Smooth muscle cell (in vitro differentiated cells): ENCODE results near the gene FGF18. TPM values are rescaled to one million over a fixed set of nuclear protein-coding genes. Genes with fewer than 3 reads are reported as not detected.
"Not testable (repeated sequence)": the region's sequence is repeated elsewhere in the genome, so short reads cannot be mapped to it uniquely, and the experiment has no call there.

Source experiments
- DNase-seq: peaks from one replicate; lab custom pipeline; 2025; ENCODE audit not compliant: unreplicated experiment; lab: John Stamatoyannopoulos, UW
- H2AFZ ChIP-seq: fragments of 200-600 bp; sonication (generic); 2 replicates; pipeline ENCODE4 v1.6.0; 2016; ENCODE audit warnings: antibody characterized with exemption, low read depth, mild to moderate bottlenecking
- H3F3A ChIP-seq: fragments of 200-600 bp; sonication (generic); 2 replicates; pipeline ENCODE4 v1.6.0; 2017; ENCODE audit warnings: antibody characterized with exemption, low read depth
- H3K27ac ChIP-seq: fragments of 200-600 bp; sonication (generic); 2 replicates; pipeline ENCODE4 v1.5.1; 2016; ENCODE audit warnings: low read depth, mild to moderate bottlenecking
- H3K27me3 ChIP-seq: fragments of 200-600 bp; sonication (generic); 2 replicates; pipeline ENCODE4 v1.6.1; 2016; ENCODE audit warnings: low read depth, mild to moderate bottlenecking
- H3K36me3 ChIP-seq: fragments of 200-600 bp; sonication (generic); 2 replicates; pipeline ENCODE4 v1.5.1; 2016; ENCODE audit warnings: low read depth
- H3K4me1 ChIP-seq: fragments of 200-600 bp; sonication (generic); 2 replicates; pipeline ENCODE4 v1.5.1; 2016; ENCODE audit warnings: low read depth
- H3K4me2 ChIP-seq: fragments of 200-600 bp; sonication (generic); 2 replicates; pipeline ENCODE4 v1.6.0; 2016; ENCODE audit warnings: mild to moderate bottlenecking
- H3K4me3 ChIP-seq: fragments of 200-600 bp; sonication (generic); 2 replicates; pipeline ENCODE4 v1.5.1; 2016; ENCODE audit warnings: mild to moderate bottlenecking
- H3K79me2 ChIP-seq: fragments of 200-600 bp; sonication (generic); 2 replicates; pipeline ENCODE4 v1.6.0; 2016; ENCODE audit warnings: low read depth, mild to moderate bottlenecking
- H3K9ac ChIP-seq: fragments of 200-600 bp; sonication (generic); 2 replicates; pipeline ENCODE4 v1.6.0; 2016; ENCODE audit warnings: low read depth
- H3K9me3 ChIP-seq: fragments of 200-600 bp; sonication (generic); replicated peaks from 2 replicates; pipeline ENCODE4 v1.5.1; 2016; ENCODE audit warnings: low read depth
- H4K20me1 ChIP-seq: fragments of 200-600 bp; sonication (generic); 2 replicates; pipeline ENCODE4 v1.6.0; 2016; ENCODE audit warnings: low read depth
- CTCF ChIP-seq: fragments of 200-600 bp; sonication (generic); IDR thresholded peaks from 2 replicates; pipeline ENCODE4 v1.5.1; 2017; ENCODE audit warnings: borderline replicate concordance, mild to moderate bottlenecking, antibody characterized with exemption; ENCODE audit not compliant: insufficient read depth, poor library complexity, severe bottlenecking
- WGBS: methylation state at CpG from one replicate; pipeline ENCODE4 v1.1.7; 2016; ENCODE audit warnings: low lambda C conversion rate; 5-methylcytosine and 5-hydroxymethylcytosine counted together
- polyA plus RNA-seq: library from polyadenylated mRNA; unstranded; fragments of >200 nt; fragmentation: Nextera tagmentation; extraction: Ambion mirVana; gene quantifications from 2 replicates; pipeline ENCODE4 v1.2.1, GENCODE V29; 2016
- total RNA-seq: library from RNA; depleted of rRNA; stranded (reverse); fragments of >200 nt; gene quantifications from 2 replicates; pipeline ENCODE4 v1.2.3, GENCODE V29; 2014

Gene FGF18
- total and polyA plus RNA-seq, 2 experiments from 2014 or later, result 0.21 TPM; not detected in 1

- H3K4me3 ChIP-seq, result no peak overlapping the region
- no peak for TF ChIP-seq CTCF
- peaks cover 53% of the 10 kb centered on the region for H3K36me3 ChIP-seq
- no peaks in the 10 kb centered on the region for H3K27me3 ChIP-seq
- H3K4me1 ChIP-seq, result peaks cover 4% of the 10 kb centered on the region
- H2AFZ ChIP-seq, result no peak overlapping the region
- peaks cover 32% of the 10 kb centered on the region for H3F3A ChIP-seq
- H3K9me3 ChIP-seq, result no peaks in the 10 kb centered on the region
- DNase-seq, result no peak
- no peak overlapping the region for H3K9ac ChIP-seq
- no peak overlapping the region for H3K4me2 ChIP-seq
- WGBS, result 97% methylated on average over 4 of the region's 4 CpGs
- peak overlapping the region; percentile 5 for H3K27ac ChIP-seq
- peaks cover 94% of the 10 kb centered on the region for H4K20me1 ChIP-seq
- H3K79me2 ChIP-seq, result peaks cover 93% of the 10 kb centered on the region
Measured at GRCh38 chr5:171397599-171397998, 21.8 kb upstream of the FGF18 start.

GRCh38 chr5:171398660-171399059, 20.8 kb upstream of the FGF18 start:
- peaks cover 85% of the 10 kb centered on the region for H4K20me1 ChIP-seq
- not testable (repeated sequence) for H3K4me2 ChIP-seq, H3K4me1 ChIP-seq, H3K4me3 ChIP-seq, H3K27ac ChIP-seq, DNase-seq, H3K27me3 ChIP-seq, H3K9me3 ChIP-seq, H3K9ac ChIP-seq, H2AFZ ChIP-seq
- peaks cover 42% of the 10 kb centered on the region for H3K36me3 ChIP-seq
- peaks cover 83% of the 10 kb centered on the region for H3K79me2 ChIP-seq
- WGBS, result 96% methylated on average over 9 of the region's 9 CpGs
- H3F3A ChIP-seq, result peaks cover 32% of the 10 kb centered on the region

- H3K9ac ChIP-seq, result no peak overlapping the region
- 99% methylated on average over 7 of the region's 7 CpGs for WGBS
- no peak overlapping the region for H2AFZ ChIP-seq
- no peak for TF ChIP-seq CTCF
- no peak overlapping the region for H3K4me3 ChIP-seq
- H3K36me3 ChIP-seq, result peaks cover 33% of the 10 kb centered on the region
- DNase-seq, result no peak
- H3K9me3 ChIP-seq, result no peaks in the 10 kb centered on the region
- H3K27me3 ChIP-seq, result no peaks in the 10 kb centered on the region
- H3K27ac ChIP-seq, result peak overlapping the region; percentile 4
- H3F3A ChIP-seq, result peaks cover 20% of the 10 kb centered on the region
- H3K4me2 ChIP-seq, result no peak overlapping the region
- H3K79me2 ChIP-seq, result peaks cover 72% of the 10 kb centered on the region
- peaks cover 76% of the 10 kb centered on the region for H4K20me1 ChIP-seq
- no peaks in the 10 kb centered on the region for H3K4me1 ChIP-seq
Measured at GRCh38 chr5:171400169-171400568, 19.3 kb upstream of the FGF18 start.

DNA sequence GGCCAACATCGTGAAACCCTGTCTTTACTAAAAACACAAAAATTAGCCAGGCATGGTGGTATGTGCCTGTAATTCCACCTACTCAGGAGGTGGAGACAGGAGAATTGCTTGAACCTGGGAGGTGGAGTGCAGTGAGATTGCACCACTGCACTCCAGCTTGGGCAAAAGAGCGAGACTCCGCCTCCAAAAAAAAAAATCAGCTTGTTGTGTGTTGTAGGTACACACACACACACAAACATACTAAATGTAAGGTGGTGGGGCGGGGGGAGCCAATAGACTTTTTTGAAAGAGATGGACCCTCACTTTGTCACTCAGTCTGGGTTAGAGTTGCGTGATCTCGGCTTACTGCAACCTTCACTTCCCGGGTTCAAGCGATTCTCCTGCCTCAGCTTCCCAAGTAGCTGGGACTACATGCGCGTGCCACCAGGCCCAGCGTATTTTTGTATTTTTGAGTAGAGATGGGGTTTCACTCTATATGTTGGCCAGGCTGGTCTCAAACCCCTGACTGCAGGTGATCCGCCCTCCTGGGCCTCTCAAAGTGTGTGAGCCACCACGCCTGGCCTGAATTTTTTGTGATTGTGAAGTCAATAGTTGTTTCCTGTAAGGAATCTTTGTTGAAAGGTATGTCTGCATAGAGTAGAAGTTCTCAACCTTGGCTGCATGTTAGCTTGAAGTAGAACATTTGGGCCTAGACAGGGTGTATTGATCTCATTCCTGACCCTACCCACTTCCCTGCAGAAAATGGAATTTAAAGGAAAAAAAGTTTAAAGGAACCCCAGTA, 18.1 kb upstream of the FGF18 start:
- peaks cover 76% of the 10 kb centered on the region for H4K20me1 ChIP-seq
- peaks cover 28% of the 10 kb centered on the region for H3K36me3 ChIP-seq
- peaks cover 72% of the 10 kb centered on the region for H3K79me2 ChIP-seq
- 98% methylated on average over 13 of the region's 13 CpGs for WGBS
- peaks cover 23% of the 10 kb centered on the region for H3F3A ChIP-seq
- H3K4me2 ChIP-seq, result no peak overlapping the region
- H3K4me1 ChIP-seq, result no peaks in the 10 kb centered on the region
- no peaks in the 10 kb centered on the region for H3K27me3 ChIP-seq
- TF ChIP-seq CTCF, result no peak
- no peaks in the 10 kb centered on the region for H3K9me3 ChIP-seq
- H3K27ac ChIP-seq, result no peak overlapping the region
- DNase-seq, result no peak
- H3K4me3 ChIP-seq, result no peak overlapping the region
- H2AFZ ChIP-seq, result no peak overlapping the region
- H3K9ac ChIP-seq, result no peak overlapping the region

DNA sequence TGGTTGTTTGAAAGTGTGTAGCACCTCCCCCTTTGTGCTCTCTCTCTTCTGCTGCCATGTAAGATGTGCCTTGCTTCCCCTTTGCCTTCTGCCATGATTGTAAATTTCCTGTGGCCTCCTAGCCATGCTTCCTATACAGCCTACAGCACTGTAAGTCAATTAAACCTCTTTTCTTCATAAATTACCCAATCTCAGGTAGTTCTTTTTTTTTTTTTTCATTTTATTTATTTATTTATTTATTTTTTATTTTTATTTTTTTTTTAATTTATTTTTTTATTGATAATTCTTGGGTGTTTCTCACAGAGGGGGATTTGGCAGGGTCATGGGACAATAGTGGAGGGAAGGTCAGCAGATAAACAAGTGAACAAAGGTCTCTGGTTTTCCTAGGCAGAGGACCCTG, 16.7 kb upstream of the FGF18 start:
- H3K4me2 ChIP-seq, H3K4me3 ChIP-seq, DNase-seq, H3K27me3 ChIP-seq, H3K4me1 ChIP-seq, H3K9ac ChIP-seq, H3K9me3 ChIP-seq, H3K27ac ChIP-seq, H2AFZ ChIP-seq: not testable (repeated sequence)
- peaks cover 26% of the 10 kb centered on the region for H3K36me3 ChIP-seq
- peaks cover 76% of the 10 kb centered on the region for H4K20me1 ChIP-seq
- peaks cover 72% of the 10 kb centered on the region for H3K79me2 ChIP-seq
- peaks cover 25% of the 10 kb centered on the region for H3F3A ChIP-seq
